CD4-positive, alpha-beta T cell (primary cell): Measurements from ENCODE around the gene ANKRD29. TPM values are rescaled to one million over a fixed set of nuclear protein-coding genes. Genes with fewer than 3 reads are reported as not detected.

Experiments
- ATAC-seq: fragments of 200-7000 bp; cut with Tn5 transposase; one replicate; pipeline ENCODE4 v1.10.0; 2022; ENCODE audit warnings: mild to moderate bottlenecking; ENCODE audit not compliant: poor library complexity
- CTCF ChIA-PET: fragments of 350-600 bp; sonication (Branson Sonifier 250); formaldehyde crosslinking; loops from one replicate; lab custom pipeline; 2021; ENCODE audit warnings: antibody characterized with exemption, inconsistent platforms; lab: Charles Lee
- POLR2A ChIA-PET: fragments of 350-600 bp; sonication (Branson Sonifier 250); formaldehyde crosslinking; loops from one replicate; lab custom pipeline; 2021; ENCODE audit warnings: antibody characterized with exemption, inconsistent platforms; lab: Charles Lee
- DNase-seq, 14 experiments: peaks; one replicate each; pipeline ENCODE4 v3.0.0-alpha.2; 2013 to 2020; ENCODE audit warnings: mixed read lengths in 2 of 14
- H3K27ac ChIP-seq, 2 donors: one replicate each; pipeline versions ENCODE4 v1.5.1 to v1.7.0; 2013; ENCODE audit warnings: low read length in 2 of 2, low read depth in 1 of 2, mild to moderate bottlenecking in 1 of 2
- H3K27me3 ChIP-seq, 2 experiments: 1 replicate in 1 of 2; 2 replicates in 1 of 2; pipeline versions ENCODE4 v1.6.1 to v1.7.0; 2013; ENCODE audit warnings: low read length in 2 of 2, control low read depth in 1 of 2, mild to moderate bottlenecking in 1 of 2, moderate library complexity in 1 of 2; ENCODE audit not compliant: insufficient read depth in 2 of 2, control insufficient read depth in 1 of 2
- H3K36me3 ChIP-seq: one replicate; pipeline ENCODE4 v1.6.1; 2013; ENCODE audit warnings: low read length, control low read depth; ENCODE audit not compliant: insufficient read depth
- H3K4me1 ChIP-seq: one replicate; pipeline ENCODE4 v1.6.1; 2013; ENCODE audit warnings: low read length, control low read depth; ENCODE audit not compliant: insufficient read depth
- H3K4me3 ChIP-seq: one replicate; pipeline ENCODE4 v1.5.1; 2013; ENCODE audit warnings: mild to moderate bottlenecking, low read length, moderate library complexity
- H3K9me3 ChIP-seq, 2 experiments: 1 replicate in 1 of 2; 2 replicates in 1 of 2; pipeline versions ENCODE4 v1.6.1 to v1.7.0; 2013; ENCODE audit warnings: low read length in 2 of 2, mild to moderate bottlenecking in 2 of 2, control low read depth in 1 of 2, moderate library complexity in 1 of 2; ENCODE audit not compliant: control insufficient read depth in 1 of 2, insufficient read depth in 1 of 2
- H3K27ac Mint-ChIP-seq: one replicate; pipeline ENCODE4 v1.8.0; 2020; ENCODE audit warnings: mixed read lengths
- H3K27me3 Mint-ChIP-seq: one replicate; pipeline ENCODE4 v1.8.0; 2021; ENCODE audit warnings: mixed read lengths
- H3K36me3 Mint-ChIP-seq: one replicate; pipeline ENCODE4 v1.8.0; 2021; ENCODE audit warnings: low read depth, mixed read lengths
- H3K4me1 Mint-ChIP-seq: one replicate; pipeline ENCODE4 v1.8.0; 2021; ENCODE audit warnings: low read depth, mixed read lengths
- H3K4me3 Mint-ChIP-seq: one replicate; pipeline ENCODE4 v1.8.0; 2020; ENCODE audit warnings: mild to moderate bottlenecking, mixed read lengths
- H3K9me3 Mint-ChIP-seq: one replicate; pipeline ENCODE4 v1.8.0; 2020; ENCODE audit warnings: mixed read lengths
- CTCF ChIP-seq: fragments of 200-600 bp; IDR thresholded peaks from one replicate; pipeline ENCODE4 v1.8.0; 2022; ENCODE audit warnings: antibody characterized with exemption, mild to moderate bottlenecking
- intact Hi-C, 2 experiments: fragments of 100-400 bp; cut with DNase I in 1 of 2; cut with micrococcal nuclease in 1 of 2; formaldehyde crosslinking; loops; one replicate each; pipeline versions ENCODE4 v1.15.1 to v1.9.0; 2023 to 2025; cut with DNase I, micrococcal nuclease
- total RNA-seq, 174 experiments: library from RNA in 2 of 174; stranded (reverse) in 2 of 174; gene quantifications; one replicate each; pipeline ENCODE4 v1.2.3 and lab custom pipeline; 2021 to 2026

ANKRD29 gene
- total RNA-seq, 2 experiments from 2014 or later = 0.28 to 0.58 TPM

- ChIA-PET POLR2A (no interaction called here), CTCF (no interaction called here)
- H3K27ac Mint-ChIP-seq = no peak overlapping the region
- TF ChIP-seq CTCF = no peak
- Histone ChIP-seq H3K9me3 (no peaks in the 10 kb centered on the region), H3K27me3 (peaks cover 0 to 3% of the 10 kb centered on the region in 2 experiments), H3K4me3 (no peak overlapping the region), H3K36me3 (no peaks in the 10 kb centered on the region), H3K27ac (no peak overlapping the region), H3K4me1 (no peaks in the 10 kb centered on the region)
- H3K27me3 Mint-ChIP-seq = no peaks in the 10 kb centered on the region
- H3K36me3 Mint-ChIP-seq = no peaks in the 10 kb centered on the region
- DNase-seq (no peak), ATAC-seq (no peak)
- no peaks in the 10 kb centered on the region for H3K9me3 Mint-ChIP-seq
- H3K4me1 Mint-ChIP-seq = peaks cover 5% of the 10 kb centered on the region
- H3K4me3 Mint-ChIP-seq = no peak overlapping the region
- intact Hi-C loops = no loop called here
These were observed 7.2 kb upstream of the ANKRD29 start for GRCh38 chr18:23669804-23670405.

- no peaks in the 10 kb centered on the region for H3K4me1 ChIP-seq
- DNase-seq (no peak), ATAC-seq (no peak)
- no peaks in the 10 kb centered on the region for H3K36me3 ChIP-seq
- H3K4me1 Mint-ChIP-seq = peaks cover 5% of the 10 kb centered on the region
- H3K27me3 ChIP-seq = peaks cover 0 to 3% of the 10 kb centered on the region in 2 experiments
- H3K9me3 Mint-ChIP-seq = no peaks in the 10 kb centered on the region
- no peak overlapping the region for H3K27ac Mint-ChIP-seq
- ChIA-PET POLR2A (interaction anchor here (0.6 kb wide), 1 partner anchor 13 kb away, joined by 3 read pairs; no protein-coding TSS in a partner anchor), CTCF (no interaction called here)
- no peak for TF ChIP-seq CTCF
- no peak overlapping the region for H3K4me3 ChIP-seq
- H3K9me3 ChIP-seq = no peaks in the 10 kb centered on the region
- no peaks in the 10 kb centered on the region for H3K27me3 Mint-ChIP-seq
- no peak overlapping the region for H3K4me3 Mint-ChIP-seq
- H3K36me3 Mint-ChIP-seq = no peaks in the 10 kb centered on the region
- intact Hi-C loops = no loop called here
- no peak overlapping the region for H3K27ac ChIP-seq
These were observed 6.6 kb upstream of the ANKRD29 start for GRCh38 chr18:23669202-23669766.

- no peaks in the 10 kb centered on the region for H3K9me3 Mint-ChIP-seq
- Histone ChIP-seq H3K4me1 (no peaks in the 10 kb centered on the region), H3K36me3 (no peaks in the 10 kb centered on the region), H3K27me3 (peaks cover 0 to 3% of the 10 kb centered on the region in 2 experiments), H3K27ac (no peak overlapping the region), H3K9me3 (no peaks in the 10 kb centered on the region), H3K4me3 (no peak overlapping the region)
- H3K36me3 Mint-ChIP-seq = no peaks in the 10 kb centered on the region
- no peak overlapping the region for H3K27ac Mint-ChIP-seq
- ChIA-PET CTCF (no interaction called here), POLR2A (interaction anchor here (0.6 kb wide), 1 partner anchor 12 kb away, joined by 3 read pairs; no protein-coding TSS in a partner anchor)
- no peak overlapping the region for H3K4me3 Mint-ChIP-seq
- no peaks in the 10 kb centered on the region for H3K27me3 Mint-ChIP-seq
- TF ChIP-seq CTCF = no peak
- ATAC-seq (no peak), DNase-seq (no peak)
- peaks cover 5% of the 10 kb centered on the region for H3K4me1 Mint-ChIP-seq
- intact Hi-C loops = no loop called here
These were observed 6.0 kb upstream of the ANKRD29 start for GRCh38 chr18:23668731-23669130.
